ENCODE measurements around the gene VENTX. TPM values are rescaled to one million over a fixed set of nuclear protein-coding genes. Genes with fewer than 3 reads are reported as not detected.

VENTX gene
- total RNA-seq, 4 donors from 2014 or later: 0.32 to 6.0 (median 2.4) TPM

GRCh38 chr10:133236401-133237240 is 1.0 kb upstream of the VENTX start:
- TF ChIP-seq, protein P1, sequence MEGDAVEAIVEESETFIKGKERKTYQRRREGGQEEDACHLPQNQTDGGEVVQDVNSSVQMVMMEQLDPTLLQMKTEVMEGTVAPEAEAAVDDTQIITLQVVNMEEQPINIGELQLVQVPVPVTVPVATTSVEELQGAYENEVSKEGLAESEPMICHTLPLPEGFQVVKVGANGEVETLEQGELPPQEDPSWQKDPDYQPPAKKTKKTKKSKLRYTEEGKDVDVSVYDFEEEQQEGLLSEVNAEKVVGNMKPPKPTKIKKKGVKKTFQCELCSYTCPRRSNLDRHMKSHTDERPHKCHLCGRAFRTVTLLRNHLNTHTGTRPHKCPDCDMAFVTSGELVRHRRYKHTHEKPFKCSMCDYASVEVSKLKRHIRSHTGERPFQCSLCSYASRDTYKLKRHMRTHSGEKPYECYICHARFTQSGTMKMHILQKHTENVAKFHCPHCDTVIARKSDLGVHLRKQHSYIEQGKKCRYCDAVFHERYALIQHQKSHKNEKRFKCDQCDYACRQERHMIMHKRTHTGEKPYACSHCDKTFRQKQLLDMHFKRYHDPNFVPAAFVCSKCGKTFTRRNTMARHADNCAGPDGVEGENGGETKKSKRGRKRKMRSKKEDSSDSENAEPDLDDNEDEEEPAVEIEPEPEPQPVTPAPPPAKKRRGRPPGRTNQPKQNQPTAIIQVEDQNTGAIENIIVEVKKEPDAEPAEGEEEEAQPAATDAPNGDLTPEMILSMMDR (IDR thresholded peaks at IDR 0.05): no peak
- no peak for ATAC-seq (ENCODE audit: low FRiP score)
- DNase-seq (ENCODE audit: low spot score): no peak

GRCh38 chr10:133237241-133237587 is 441 bp upstream of the VENTX start:
- DNase-seq (ENCODE audit: low spot score) (no peak), ATAC-seq (ENCODE audit: low FRiP score) (no peak)
- TF ChIP-seq, protein P1 (IDR thresholded peaks at IDR 0.05): no peak

- DNase-seq (ENCODE audit: low spot score) (no peak), ATAC-seq (ENCODE audit: low FRiP score) (no peak)
- TF ChIP-seq, protein P1 (IDR thresholded peaks at IDR 0.05): no peak
These were observed 780 bp downstream of the VENTX start for GRCh38 chr10:133238466-133238804.

- DNase-seq (ENCODE audit: low spot score): no peak
- no peak for ATAC-seq (ENCODE audit: low FRiP score)
- TF ChIP-seq, protein P1 (IDR thresholded peaks at IDR 0.05): no peak
These were observed 2.3 kb downstream of the VENTX start for GRCh38 chr10:133239990-133240389.

DNA sequence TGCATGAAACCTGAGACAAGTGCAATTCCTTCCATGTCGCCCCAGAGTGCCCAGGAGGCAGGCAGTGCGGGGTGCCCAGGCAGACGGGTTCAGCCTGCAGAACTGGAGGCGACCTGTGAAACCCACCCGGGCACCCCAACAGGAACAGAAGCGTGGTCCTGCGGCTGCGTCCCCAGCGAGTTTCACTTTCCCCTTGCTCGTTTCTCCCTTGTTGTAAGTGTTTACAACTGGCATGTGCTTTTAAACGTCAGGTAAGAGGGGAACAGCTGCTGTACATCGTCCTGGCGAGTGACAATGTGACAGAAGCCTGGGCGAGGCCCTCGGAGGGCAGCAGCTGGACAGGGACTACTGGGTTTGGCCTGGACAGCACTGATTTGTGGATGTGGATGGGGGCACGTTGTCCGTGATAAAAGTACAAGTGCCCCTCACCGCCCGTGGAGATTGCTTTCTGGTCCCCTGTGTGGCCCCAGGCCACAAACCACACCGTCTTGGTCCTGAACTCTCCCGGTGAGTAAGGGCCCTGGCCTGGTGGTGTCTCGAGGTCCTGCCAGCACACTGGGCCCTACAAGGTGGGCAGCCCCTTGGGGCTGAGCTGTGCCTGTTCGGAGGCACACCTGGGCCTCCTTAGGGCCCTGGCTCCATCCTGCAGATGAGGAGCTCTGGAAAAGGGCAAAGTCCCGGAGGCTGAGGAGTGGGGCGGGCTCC is 4.0 kb downstream of the VENTX start:
- TF ChIP-seq, protein P1 (IDR thresholded peaks at IDR 0.05): no peak
- ATAC-seq (ENCODE audit: low FRiP score): no peak
- DNase-seq (ENCODE audit: low spot score): no peak

DNA sequence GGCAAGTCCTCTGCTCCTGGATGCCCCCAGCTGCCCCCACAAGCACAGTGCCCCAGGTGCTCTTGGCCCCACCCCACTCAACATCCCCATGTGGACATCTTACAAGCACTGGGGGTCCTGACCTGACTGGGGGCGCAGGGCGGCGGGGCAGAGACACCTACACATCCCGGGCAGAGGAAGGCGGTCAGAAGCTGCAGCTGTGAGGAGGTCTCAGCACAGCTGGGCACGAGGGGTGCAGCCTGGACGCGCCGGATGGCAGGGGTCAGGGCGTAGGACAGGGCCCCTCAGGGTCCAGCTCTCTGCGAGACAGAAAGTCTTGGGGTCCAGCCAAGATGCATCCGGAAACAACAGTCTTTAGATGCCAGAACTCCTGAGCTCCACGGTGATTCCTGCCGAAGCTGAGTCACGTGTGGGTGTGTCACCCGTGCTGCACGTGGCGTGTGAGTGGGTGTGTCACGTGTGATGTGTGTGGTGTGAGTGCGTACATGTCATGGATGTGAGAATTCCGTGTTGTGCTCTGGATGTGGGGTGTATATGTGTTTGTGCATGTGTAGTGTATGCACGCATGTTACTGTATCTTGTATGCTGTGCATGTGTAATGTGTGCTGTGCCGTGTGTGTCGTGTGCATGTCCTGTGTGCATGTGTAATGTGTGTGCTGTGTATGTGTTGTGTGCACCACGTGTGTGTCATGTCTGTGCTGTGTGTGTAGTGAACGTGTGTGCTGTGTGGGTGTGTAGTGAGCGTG is 5.1 kb downstream of the VENTX start:
- TF ChIP-seq, protein P1 (IDR thresholded peaks at IDR 0.05): no peak
- no peak for DNase-seq (ENCODE audit: low spot score)
- no peak for ATAC-seq (ENCODE audit: low FRiP score)

Data from omental fat pad (tissue), 4 donors.